ENCODE results near the gene C1R.
A peak's percentile ranks its signal among the peaks of the same experiment; 100 is the strongest.
"Not testable (repeated sequence)": the region's sequence is repeated elsewhere in the genome, so short reads cannot be mapped to it uniquely, and the experiment has no call there.

C1R gene

DNA sequence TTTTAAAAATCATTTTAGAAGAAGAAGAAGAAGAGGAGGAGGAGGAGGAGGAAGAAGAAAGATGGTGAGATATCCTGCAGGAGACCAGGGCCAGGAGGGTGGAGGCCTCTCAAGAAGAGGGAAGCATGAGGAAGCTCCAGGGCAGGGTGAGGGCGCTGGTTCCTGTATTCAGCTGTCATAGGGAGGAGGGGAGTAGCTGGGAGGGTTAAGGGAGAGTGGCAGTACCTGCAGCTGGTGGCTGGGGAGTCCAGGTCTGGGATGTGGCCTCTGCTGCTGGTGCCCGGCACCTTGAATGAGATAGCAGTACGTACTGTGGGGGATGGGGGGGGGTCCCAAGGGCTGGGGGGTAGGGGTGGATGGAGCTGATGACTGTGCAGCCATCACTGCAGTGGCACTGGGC is 26.6 kb upstream of the C1R start:
- DNase-seq: no peak

DNA sequence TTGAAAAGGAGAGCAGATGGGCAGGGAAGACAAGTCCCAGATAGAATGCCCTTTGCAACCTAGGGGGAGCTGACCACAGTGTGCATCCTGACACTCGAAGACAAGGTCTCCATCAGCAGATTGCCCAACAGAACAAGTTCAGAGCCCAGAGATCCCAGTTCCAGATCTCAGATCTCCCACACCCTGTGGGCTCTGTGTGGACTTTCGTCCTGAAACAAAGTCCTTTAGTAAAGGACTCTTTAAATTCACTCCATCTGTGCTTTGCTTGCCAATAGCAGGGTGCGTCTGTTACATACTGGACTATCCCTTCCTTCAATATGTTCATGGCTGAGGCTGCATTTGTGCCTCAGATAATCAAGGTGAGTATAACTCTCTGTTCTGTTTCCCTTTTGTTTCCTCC is 25.4 kb upstream of the C1R start:
- no peak for DNase-seq

DNA sequence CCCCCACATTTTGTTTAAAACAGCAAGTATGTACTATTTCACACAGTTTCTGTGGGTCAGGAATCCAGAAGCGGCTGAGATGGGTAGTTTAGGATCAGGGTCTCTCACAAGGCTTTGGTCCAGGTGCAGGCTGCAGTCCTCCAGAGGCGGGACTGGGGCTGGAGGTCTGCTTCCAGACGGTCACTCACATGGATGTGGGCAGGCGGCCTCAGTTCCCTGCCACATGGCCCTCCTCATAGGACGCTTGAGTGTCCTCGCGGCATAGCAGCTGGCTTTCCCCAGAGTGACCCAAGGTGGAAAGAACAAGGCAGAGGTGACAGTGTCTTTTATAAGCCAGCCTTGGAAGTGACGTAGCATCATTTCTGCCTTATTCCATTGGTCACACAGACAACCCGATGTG is 24.7 kb upstream of the C1R start:
- DNase-seq: no peak

DNA sequence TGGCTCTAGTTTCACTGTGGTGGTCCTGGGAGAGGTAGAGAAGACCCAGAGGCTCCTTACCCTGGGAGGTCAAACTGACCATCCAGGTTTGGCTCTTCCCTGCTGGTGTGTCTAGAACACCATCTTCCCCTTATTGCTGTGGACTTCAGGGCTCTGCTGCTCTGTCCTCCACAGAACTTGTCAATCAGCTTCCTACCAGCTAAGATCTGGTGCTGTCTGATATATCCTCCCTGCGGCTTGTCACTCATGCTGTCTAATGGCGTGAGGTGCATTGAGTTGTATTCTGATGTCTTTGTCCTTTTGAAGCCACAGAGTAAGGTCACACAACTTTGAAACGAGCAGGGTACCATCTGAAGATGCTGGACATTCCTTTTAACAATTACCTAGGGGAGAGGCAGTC is 24.0 kb upstream of the C1R start:
- no peak for DNase-seq

DNA sequence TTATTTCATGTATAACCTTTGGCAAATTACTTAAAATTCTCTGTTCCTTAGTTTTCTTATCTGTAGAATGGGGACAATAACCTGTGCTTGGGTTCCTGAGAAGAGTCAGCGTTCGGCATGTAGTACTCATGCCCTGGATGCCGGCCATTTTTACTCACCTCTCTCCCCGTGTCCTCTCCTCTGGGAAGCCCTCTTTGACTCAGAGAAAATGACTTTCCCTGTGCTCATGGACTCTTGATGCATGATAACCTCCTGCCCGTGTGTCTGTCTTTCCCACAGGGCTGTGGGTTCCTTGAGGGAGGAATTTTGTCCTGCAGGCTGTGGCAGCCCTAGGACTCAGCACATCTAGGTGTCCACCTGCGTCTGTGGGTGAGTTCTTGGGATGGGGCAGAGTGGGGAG is 22.6 kb upstream of the C1R start:
- DNase-seq: no peak

DNA sequence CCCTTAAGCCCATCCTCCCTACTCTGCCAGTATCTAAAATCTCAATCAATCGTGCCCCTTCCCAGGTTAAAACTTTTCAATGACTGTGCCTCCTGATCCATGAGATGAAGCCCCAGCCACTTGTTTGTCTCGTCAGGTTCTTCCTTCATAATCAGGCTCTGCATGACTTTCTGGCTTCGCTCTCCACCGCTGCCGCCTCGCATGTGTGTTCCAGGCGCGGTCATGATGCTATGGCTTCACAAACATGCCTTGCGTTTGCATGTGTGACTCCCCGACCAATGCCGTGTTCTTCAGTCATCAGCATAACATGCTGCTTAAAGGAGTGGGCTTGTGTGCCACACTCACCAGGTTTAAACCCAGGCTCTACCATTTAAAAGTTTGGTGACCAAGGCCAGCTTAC is 21.8 kb upstream of the C1R start:
- DNase-seq: no peak

DNA sequence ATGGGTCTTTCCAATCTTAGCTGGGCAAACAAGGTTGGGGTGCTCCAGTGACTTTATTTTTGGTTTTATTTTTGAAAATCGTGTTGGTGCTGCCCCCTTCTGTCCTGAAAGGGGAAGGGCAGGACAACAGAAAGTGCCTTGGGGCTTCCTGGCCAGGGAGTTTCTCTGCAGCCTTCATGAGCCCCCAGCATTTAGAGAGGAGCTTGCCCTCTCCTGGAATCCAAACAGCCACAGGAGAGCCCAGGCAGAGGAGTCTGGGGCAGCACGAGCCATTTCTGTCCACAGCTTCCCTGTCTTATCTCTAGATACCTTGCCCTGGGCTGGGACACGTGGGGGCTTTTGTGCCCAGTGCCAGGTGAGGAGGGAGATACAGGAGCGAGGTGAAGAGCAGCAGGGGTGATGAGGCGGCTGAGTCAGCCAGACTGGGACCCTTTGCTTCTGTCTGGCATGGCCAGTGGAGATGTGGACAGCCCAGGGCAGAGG is 21.2 kb upstream of the C1R start:
- DNase-seq: no peak

DNA sequence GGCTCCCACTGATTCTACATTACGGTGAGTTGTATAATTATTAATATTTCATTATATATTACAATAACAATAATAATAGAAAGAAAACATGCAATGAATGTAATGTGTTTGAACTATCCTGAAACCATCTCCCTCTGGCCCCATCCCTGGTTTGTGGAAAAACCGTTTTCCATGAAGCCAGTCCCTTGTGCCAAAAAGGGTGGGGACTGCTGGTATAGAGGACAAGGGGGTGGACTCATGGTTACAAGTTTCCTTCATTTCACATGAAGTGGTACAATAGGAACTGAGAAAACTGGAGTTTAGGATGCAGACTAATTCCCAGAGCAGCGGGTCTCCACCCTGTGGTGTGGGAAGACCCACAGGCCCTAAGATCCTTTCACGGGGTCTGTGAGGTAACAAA is 19.8 kb upstream of the C1R start:
- DNase-seq: no peak

DNA sequence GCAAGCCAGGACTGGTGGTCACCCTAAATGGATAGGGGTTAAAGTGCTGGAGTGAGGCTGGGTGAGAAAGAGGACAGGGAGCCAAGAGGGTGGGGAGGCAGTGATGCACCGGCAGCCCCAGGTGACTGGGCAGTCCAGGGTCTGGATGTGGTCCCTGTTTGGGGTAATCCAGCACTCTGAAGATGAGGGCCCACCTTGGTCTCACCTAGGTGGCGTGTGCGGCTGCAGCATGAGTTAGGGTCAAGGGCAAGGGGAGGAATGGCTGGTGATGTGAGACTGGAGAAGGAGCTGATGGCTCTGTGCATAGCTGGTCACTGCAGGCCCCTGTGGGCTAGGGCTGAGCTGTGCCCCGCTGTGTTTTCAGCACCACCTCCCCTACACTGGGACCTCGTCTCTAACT is 18.4 kb upstream of the C1R start:
- no peak for DNase-seq

DNA sequence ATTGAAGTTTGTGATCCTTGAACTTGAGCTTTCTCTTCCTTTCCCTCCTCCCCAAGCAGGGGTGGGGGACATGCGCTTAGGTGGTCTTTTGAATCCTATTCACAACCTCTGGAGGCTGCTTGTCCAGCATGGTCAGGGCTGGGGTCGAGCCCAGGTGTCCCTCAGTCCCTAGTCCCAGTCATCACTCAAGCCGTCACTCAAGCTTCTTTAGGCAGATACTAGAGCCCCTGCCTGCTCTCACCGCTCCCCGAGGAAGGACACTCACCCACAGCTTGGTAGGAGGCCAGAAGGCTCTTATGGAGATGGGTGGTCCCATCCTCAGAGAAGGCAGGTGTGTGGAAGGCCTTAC is 17.3 kb upstream of the C1R start:
- DNase-seq: no peak

DNA sequence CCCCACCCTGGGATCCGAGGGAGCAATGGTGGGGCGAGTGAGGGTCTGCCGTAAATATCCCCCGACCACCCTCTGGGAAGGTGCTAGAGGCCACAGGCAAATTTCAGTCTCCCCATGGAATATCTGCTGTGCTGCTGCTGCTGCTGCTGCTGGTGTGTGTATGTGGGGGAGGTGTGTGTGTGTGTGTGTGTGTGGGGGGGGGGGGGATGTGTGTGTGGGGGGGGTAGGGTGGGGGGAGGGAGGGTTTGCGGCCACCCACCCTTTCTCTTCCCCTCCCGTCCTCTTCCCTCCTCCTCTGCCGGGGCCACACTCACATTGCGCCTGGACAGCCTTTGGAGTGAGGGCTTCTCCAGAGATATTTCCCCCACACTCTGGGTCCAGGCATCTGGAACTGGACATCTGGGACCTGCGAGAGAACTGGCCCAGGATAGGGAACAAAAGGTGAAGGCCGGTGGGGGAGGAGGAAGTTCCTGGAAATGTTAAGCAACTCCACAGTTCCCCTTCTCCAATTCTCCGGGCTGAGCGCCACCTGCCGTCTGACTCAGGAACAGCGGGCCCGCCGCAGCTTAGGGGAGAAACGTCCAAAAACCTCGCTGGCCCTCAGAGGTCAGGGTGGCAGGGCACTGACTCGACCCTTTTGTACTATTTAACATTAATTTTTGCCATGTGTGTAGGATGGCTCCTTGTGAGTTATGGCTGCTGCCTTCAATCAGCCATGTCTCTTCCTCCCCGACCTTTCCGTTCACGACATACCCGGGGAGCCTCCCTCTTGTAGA is 16.7 kb upstream of the C1R start, which contains the start of gene C1RL:
Gene C1RL (minus strand): TSS at position 419 of the 776 bp plus-strand sequence. CDS start 34 bp downstream, at position 385.
- peak; percentile 17 to 37 for DNase-seq

DNA sequence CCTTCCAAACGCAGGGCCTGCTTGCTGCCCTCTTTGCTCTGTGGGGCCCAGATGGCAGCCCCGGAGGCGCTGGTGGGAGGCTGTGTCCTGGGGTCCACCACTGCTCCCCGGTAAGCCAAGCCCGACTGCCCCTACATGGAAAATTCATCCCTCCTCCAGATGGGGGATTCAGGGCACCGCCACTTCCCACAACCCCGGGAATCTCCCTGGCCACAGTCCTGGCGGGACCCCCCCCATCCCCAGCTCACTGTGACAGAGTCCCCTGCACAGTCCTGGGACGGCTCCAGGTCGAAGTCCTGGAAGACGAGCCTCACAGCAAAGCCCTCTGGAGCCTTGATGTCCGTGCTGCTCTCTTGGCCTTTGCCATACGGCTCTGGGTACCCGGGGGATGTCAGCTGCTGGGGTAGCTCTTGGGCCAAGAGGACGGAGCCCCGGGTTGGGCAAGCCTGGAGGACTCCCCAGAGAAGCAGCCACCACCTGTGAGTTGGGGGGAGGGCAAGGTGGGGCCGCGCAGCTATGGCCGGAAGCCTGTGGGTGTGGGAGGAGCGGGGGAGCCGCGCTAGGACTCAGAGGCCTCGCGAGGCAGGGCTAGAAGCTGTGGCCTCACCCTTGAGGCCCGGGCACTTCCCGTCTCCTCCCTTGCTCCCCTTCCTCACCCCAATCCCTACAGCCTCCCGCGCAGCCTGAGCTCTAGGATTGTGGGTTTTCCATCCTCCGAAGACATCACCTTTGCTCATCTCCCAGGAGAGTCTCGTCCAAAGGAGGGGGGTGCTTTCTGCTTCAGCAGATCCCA is 16.0 kb upstream of the C1R start:
- no peak for DNase-seq

DNA sequence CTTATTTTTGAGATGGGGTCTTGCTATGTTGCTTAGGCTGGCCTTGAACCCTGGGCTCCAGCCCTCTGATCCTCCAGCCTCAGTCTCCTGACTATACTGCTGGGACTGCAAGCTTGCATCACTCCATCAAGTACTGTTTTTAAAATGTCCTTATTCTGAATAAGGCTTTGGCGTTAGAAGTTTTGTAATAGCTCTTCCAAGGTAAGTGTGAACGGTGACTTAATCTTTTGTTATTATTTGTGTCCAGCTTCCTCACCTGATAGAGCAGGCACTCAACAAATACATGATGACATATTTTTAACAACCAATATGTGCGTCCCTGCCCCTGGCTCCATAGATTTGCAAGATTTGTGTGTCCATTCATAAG is 15.4 kb upstream of the C1R start:
- DNase-seq: no peak

DNA sequence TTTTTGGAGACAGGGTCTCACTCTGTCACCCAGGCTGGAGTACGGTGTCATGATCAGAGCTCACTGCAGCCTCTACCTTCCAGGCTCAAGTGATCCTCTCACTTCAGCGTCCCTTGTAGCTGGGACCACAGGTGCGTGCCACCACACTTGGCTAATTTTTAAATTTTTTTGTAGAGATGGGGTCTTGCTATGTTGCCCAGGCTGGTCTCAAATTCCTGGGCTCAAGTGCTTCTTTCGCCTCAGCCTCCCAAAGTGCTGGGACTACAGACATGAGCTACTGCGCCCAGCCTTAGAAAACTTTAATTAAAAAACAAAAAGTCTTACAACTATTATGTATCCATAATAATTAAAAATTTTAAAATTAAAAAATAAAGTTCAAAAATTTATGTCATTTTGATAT is 14.9 kb upstream of the C1R start:
- not testable (repeated sequence) for DNase-seq

DNA sequence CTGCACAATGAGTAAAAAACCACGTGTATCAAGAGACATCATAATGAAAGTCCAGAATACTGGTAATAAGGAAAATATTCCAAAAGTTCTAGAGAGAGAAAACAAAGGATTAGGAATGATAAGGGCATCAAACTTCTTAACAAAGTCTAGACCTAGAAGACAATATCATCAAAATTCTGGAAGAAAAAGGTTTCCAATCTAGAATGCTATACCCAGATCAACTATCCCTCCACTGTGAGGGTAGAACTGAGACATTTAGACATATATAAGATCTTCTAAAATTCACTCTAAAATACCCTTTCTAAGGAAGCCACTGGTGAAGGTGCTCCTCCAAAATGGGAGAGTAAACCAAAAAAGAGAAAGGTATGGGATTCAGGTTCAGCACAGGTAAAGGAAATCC is 13.8 kb upstream of the C1R start:
- no peak for DNase-seq

DNA sequence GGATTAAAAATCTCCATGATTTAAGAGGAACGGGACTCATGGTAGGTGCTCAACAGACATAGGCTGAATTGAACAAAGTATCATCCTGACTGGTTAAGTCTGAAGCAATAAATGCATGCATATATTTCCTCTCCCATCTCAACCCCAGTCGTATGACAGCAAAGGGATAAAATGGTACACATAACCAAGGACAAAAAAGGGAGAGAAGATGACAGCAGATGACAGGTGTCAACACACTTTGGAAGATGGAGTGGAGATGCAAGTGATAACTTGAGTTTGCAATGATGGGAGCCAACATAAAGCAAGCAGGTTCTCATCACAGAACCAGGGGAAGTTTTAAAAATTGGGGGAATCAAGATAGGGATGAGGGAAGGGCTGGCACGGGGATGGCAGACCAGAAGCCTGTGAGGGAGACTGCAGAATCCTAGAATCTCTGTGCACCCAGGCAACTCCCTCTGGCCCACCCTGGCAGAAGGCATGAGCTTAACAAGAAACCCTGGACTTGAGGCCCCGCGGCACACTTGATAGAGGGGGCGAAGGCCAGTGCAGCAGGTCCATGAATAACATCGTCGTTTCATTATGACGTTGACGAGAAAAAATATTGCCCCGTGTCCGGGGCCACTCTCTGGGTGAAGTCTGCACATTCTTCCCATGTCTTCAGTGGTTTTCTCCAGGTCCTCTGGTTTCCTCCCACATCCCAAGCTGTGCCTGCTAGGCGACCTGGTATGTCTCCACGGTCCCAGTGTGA is 11.8 kb upstream of the C1R start:
- no peak for DNase-seq

DNA sequence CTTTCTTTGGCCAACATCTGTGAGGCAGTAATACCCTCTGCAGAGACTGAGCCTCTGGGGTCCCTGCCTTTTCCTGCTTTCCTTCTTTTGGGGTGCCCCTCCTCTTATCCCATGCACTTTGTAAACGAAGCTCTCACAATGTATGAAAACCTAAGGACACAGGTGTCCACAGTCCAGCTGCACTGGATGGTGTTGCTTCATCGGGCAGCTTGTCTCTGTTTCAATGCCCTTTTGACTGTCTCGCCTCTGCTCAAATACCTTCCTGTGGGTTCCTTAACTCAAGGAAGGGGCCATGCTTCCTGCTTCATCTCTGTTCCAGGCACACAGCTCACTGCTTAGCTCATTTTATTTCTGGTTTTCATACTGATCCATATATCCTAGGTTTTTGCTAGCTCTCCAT is 10.3 kb upstream of the C1R start:
- DNase-seq: no peak

DNA sequence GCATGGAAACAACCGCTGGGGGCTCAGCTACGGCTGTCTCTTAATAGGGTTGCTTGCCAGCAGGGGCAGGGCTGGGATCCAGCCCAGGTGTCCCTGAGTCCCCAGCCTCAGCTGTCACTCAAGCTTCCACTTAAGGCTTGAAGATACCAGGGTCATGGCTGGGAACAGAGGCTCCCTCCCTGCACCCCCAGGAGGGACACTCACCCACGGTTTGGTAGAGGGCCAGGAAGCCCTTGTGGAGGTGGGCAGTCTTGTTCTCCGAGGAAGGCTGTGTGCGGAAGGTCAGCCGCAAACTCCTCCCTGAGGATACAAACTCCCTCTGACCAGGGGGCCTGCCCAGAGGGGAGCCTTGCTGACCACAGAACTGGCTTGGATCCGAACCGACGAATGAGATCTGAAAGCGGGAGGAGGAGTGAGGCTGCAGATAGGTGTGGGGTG is 9.5 kb upstream of the C1R start:
- DNase-seq: no peak

DNA sequence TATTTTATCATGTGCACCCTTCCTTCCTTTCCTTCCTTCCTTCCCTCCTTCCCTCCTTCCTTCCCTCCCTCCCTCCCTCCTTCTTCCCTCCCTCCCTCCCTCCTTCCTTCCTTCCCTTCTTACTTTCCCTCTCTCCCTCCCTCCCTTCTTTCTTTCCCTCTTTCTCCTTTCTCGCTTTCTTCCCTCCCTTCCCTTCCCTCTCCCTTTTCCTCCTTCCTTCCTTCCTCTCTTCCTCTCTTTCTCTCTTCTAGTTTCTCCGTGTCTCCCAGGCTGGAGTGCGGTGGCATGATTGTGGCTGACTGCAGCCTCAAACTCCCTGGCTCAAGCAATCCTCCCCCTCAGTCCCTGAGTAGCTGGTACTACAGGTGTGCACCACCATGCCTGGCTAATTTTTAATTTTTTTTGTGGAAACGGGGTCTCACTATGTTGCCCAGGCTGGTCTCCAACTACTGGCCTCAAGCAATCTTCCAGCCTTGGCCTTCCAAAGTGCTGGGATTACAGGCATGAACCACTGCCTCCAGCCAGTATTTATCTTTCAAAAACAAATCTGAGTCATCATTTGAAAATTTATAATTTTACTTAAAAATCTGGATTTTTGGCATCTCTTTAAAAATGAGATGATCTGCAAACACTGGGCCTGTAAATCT is 8.9 kb upstream of the C1R start:
- DNase-seq: no peak

DNA sequence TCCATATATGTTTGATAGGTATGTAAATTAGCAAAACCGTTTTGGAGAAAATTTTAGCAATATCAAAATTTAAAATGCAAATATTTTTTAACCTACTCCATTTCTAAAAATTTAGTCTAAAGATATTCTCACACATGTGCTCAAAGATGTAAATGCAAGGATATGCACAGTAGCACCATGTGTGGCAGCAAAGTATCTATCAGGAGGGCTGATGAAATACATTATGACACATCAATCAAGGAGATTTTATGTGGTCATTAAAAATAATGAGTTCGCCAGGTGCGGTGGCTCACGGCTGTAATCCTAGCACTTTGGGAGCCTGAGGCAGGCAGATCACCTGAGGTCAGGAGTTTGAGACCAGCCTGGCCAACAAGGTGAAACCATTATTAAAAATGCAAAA is 8.0 kb upstream of the C1R start:
- DNase-seq: no peak

DNA sequence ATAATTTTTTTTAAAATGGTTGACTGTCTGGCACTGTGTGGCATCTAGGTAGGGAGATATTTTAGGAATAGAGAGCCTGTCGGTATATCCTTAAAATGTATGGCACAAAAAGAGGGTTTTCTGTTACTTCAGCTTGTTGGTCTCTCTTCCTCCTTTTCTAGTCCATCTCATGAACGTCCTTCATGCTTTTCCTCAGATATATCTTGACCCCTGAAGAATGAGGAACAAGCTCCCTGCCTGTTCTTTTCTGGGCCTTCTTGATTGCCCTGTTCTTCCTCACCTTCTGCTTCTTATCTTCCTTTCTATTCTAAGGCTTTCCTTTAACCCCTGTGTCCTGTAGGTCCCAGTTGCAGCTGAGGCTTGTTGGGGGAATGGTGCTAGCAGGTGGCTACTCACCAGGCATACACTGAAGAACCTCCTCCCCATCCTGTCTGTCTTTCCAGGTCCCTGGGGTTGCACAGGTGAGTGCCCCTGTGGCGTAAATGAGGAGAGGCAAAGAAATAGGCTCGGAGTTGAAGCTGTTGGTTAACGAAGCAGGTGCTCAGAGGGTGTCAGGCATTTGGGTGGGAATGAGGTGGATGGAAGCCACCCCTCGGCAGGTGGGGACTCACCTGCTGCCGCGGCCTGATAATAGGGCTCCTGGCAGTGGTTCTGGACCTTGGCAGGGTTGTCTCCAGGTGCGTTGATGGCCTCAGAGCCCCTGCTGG is 7.2 kb upstream of the C1R start:
- DNase-seq: no peak

DNA sequence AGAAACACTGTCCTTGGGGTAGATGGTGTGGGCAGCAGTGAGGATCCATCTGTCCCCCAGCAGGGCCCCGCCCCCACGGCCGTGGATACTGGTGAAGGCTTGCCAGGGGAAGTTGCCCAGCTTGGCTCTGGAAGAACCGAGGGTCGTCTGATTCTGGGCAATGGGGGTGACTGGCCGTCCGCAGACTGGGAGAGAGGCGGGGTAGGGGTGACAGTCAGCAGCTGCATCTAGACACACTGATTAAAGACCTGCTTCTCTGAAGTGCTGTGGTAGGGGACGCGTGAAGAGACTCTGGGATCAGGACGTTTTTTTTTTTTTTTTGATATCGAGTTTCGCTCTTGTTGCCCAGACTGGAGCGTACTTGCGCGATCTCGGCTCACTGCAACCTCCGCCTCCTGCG is 4.7 kb upstream of the C1R start:
- peak; percentile 17 to 23 for DNase-seq

Data from NCI-H187 (cell line).